Progenitor cell of endocrine pancreas (in vitro differentiated cells): ENCODE measurements around the gene PRKACA. TPM values are rescaled to one million over a fixed set of nuclear protein-coding genes. Genes with fewer than 3 reads are reported as not detected.
A peak's percentile ranks its signal among the peaks of the same experiment; 100 is the strongest.

Experiments used
- DNase-seq: peaks from one replicate; pipeline ENCODE4 v3.0.0; 2021; ENCODE audit warnings: low spot score; ENCODE audit not compliant: unreplicated experiment
- H3K27ac Mint-ChIP-seq: 2 replicates; pipeline ENCODE4 v1.8.0; 2021; ENCODE audit warnings: mild to moderate bottlenecking, moderate library complexity, mixed read lengths
- H3K27me3 Mint-ChIP-seq: 2 replicates; pipeline ENCODE4 v1.8.0; 2021; ENCODE audit warnings: mixed read lengths
- H3K36me3 Mint-ChIP-seq: 2 replicates; pipeline ENCODE4 v1.8.0; 2022; ENCODE audit warnings: mixed read lengths; ENCODE audit not compliant: insufficient read depth
- H3K4me1 Mint-ChIP-seq: 2 replicates; pipeline ENCODE4 v1.8.0; 2021; ENCODE audit warnings: low read depth, mixed read lengths
- H3K4me3 Mint-ChIP-seq: 2 replicates; pipeline ENCODE4 v1.8.0; 2021; ENCODE audit warnings: low read depth, mild to moderate bottlenecking, moderate library complexity, mixed read lengths
- H3K9me3 Mint-ChIP-seq: 2 replicates; pipeline ENCODE4 v1.8.0; 2021; ENCODE audit warnings: low read depth, mixed read lengths
- CTCF ChIP-seq: fragments of 200-600 bp; sonication (generic); IDR thresholded peaks from one replicate; pipeline ENCODE4 v1.5.0; 2021; ENCODE audit warnings: antibody characterized with exemption, mild to moderate bottlenecking; ENCODE audit not compliant: unreplicated experiment
- total RNA-seq: library from RNA; stranded (reverse); gene quantifications from 2 replicates; pipeline ENCODE4 v1.2.1, GENCODE V29; 2021

PRKACA gene
- total RNA-seq, 1 donor from 2014 or later: 87.4 TPM

GRCh38 chr19:14119644-14120496, 2.3 kb upstream of the PRKACA start:
- peaks cover 2% of the 10 kb centered on the region for H3K36me3 Mint-ChIP-seq
- H3K27ac Mint-ChIP-seq: peak overlapping the region; percentile 78
- no peaks in the 10 kb centered on the region for H3K27me3 Mint-ChIP-seq
- DNase-seq: no peak
- H3K4me3 Mint-ChIP-seq: no peak overlapping the region
- TF ChIP-seq CTCF: no peak
- H3K4me1 Mint-ChIP-seq: peaks cover 26% of the 10 kb centered on the region
- no peaks in the 10 kb centered on the region for H3K9me3 Mint-ChIP-seq

GRCh38 chr19:14119146-14119545, 1.6 kb upstream of the PRKACA start:
- H3K4me3 Mint-ChIP-seq: peak overlapping the region; percentile 79

GRCh38 chr19:14118165-14119051, 846 bp upstream of the PRKACA start:
- no peak for TF ChIP-seq CTCF
- Mint-ChIP-seq H3K9me3 (no peaks in the 10 kb centered on the region), H3K36me3 (peaks cover 2% of the 10 kb centered on the region), H3K4me1 (peaks cover 26% of the 10 kb centered on the region), H3K27ac (peak overlapping the region; percentile 97), H3K27me3 (no peaks in the 10 kb centered on the region), H3K4me3 (peak overlapping the region; percentile 79)
- no peak for DNase-seq

More at GRCh38 chr19:14119146-14119545, 1.6 kb upstream of the PRKACA start:
- peaks cover 26% of the 10 kb centered on the region for H3K4me1 Mint-ChIP-seq
- H3K9me3 Mint-ChIP-seq: no peaks in the 10 kb centered on the region
- peaks cover 2% of the 10 kb centered on the region for H3K36me3 Mint-ChIP-seq
- H3K27me3 Mint-ChIP-seq: no peaks in the 10 kb centered on the region
- no peak for DNase-seq
- no peak for TF ChIP-seq CTCF
- H3K27ac Mint-ChIP-seq: peak overlapping the region; percentile 97

- DNase-seq: peak; percentile 28
- Mint-ChIP-seq H3K36me3 (no peaks in the 10 kb centered on the region), H3K27me3 (no peaks in the 10 kb centered on the region), H3K27ac (peak overlapping the region; percentile 81), H3K4me1 (peaks cover 26% of the 10 kb centered on the region), H3K4me3 (peak overlapping the region; percentile 83), H3K9me3 (no peaks in the 10 kb centered on the region)
- TF ChIP-seq CTCF: no peak
Observed at GRCh38 chr19:14116918-14117578, 514 bp downstream of the PRKACA start.

GRCh38 chr19:14116525-14116917, 1.0 kb downstream of the PRKACA start:
- no peak for DNase-seq
- H3K4me1 Mint-ChIP-seq: peaks cover 26% of the 10 kb centered on the region
- H3K36me3 Mint-ChIP-seq: no peaks in the 10 kb centered on the region
- peak overlapping the region; percentile 83 for H3K4me3 Mint-ChIP-seq
- H3K27ac Mint-ChIP-seq: peak overlapping the region; percentile 62
- no peaks in the 10 kb centered on the region for H3K9me3 Mint-ChIP-seq
- TF ChIP-seq CTCF: no peak
- no peaks in the 10 kb centered on the region for H3K27me3 Mint-ChIP-seq
